H54 (cell line): ENCODE measurements around the gene PHKB.
"Not testable (repeated sequence)": the region's sequence is repeated elsewhere in the genome, so short reads cannot be mapped to it uniquely, and the experiment has no call there.

ENCODE experiments used
- DNase-seq: peaks from one replicate; pipeline ENCODE4 v3.0.0; 2011; ENCODE audit warnings: low spot score, mixed read lengths; ENCODE audit not compliant: insufficient read length
- FAIRE-seq: peaks from 3 replicates; lab custom pipeline; 2011; peaks lifted over from hg19 to GRCh38; lab: Jason Lieb, UNC
- POLR2A ChIP-seq: IDR thresholded peaks from 2 replicates; pipeline ENCODE4 v1.6.1; 2011; ENCODE audit warnings: low read depth, mild to moderate bottlenecking, low read length

Gene PHKB

DNA sequence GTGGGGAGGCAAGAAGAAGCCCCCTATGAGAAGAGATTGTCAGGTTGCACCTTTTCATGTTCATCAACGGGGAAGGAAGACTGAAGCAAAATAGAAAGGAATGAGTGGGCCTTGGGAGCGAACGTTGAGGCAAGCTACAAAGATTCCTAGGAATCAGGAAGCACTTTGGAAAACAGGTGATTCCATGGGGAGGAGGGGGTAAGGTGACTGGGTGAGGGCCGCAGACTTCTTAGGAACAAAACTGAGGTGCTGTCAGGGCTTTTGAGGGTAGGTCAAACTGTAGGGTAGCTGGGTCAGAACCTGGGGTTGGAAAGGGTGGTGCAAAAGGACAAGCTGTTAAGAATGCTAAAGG lies 796 bp upstream of the PHKB start:
- FAIRE-seq (no peak), DNase-seq (no peak)
- TF ChIP-seq POLR2A: no peak

DNA sequence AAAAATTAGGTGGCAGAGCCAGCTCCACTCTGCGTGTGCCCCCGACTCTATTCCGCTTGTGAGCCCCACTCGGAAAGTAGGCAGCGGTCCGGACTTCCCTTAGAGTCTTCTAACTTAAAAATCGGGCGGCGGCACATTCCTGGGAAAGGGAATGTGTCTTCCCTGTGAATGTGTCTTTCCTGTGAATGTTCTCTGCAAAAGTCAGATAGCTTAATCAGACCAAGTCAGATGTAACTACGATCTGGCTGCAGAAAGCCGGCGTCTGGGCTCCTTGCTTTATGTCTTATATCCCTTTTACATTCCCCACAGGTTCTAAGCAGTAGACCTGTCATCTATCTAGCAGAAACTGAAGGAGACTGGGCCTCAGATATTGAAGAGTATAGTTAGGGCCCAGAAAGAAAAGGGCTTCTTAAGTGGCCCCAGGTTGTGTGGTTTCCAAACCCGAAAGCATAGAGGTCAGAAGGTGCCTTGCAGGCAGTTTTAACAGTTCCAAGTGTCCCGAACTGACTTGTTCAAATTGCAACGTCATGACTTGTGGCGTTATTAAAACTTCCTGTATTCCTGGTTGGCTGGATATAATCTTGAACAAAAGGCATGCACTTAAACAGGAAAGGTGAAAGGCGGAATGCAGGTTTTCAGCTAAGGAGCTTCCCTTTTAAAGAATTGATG lies 601 bp downstream of the PHKB start:
- DNase-seq: peak; percentile 16
- FAIRE-seq: peak; percentile 81
- no peak for TF ChIP-seq POLR2A

- no peak for FAIRE-seq
- no peak for DNase-seq
Measured at GRCh38 chr16:47463771-47464624, 2.9 kb downstream of the PHKB start.

GRCh38 chr16:47465919-47466630 lies 4.9 kb downstream of the PHKB start:
- no peak for DNase-seq
- no peak for TF ChIP-seq POLR2A
- FAIRE-seq: no peak

More at GRCh38 chr16:47463771-47464624, 2.9 kb downstream of the PHKB start:
- TF ChIP-seq POLR2A: no peak

GRCh38 chr16:47467501-47467900 lies 6.4 kb downstream of the PHKB start:
- DNase-seq (no peak), FAIRE-seq (peak; percentile 66)
- no peak for TF ChIP-seq POLR2A

DNA sequence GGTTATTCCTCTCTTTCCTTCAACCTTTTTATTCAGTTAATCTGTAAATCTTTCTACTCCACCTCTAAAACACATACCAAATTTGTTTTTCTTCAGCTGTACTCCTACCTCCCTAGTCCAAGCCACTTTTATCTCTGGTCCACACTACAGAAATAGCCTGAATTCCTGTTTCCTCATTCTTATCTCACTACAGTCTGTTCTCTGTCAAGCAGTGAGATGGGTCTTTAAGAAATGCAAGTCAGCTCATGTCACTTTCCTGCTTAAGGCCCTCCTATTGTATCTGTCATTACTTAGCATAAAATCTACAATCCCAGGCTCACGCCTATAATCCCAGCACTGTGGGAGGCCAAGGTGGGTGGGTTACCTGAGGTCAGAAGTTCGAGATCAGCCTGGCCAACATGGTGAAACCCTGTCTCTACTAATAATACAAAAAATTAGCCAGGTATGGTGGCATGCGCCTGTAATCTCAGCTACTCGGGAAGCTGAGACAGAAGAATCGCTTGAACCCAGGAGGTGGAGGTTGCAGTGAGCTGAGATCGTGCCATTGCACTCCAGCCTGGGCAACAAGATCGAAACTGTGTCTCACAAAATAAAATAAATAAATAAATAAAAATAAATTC lies 7.0 kb downstream of the PHKB start:
- FAIRE-seq: not testable (repeated sequence)

DNA sequence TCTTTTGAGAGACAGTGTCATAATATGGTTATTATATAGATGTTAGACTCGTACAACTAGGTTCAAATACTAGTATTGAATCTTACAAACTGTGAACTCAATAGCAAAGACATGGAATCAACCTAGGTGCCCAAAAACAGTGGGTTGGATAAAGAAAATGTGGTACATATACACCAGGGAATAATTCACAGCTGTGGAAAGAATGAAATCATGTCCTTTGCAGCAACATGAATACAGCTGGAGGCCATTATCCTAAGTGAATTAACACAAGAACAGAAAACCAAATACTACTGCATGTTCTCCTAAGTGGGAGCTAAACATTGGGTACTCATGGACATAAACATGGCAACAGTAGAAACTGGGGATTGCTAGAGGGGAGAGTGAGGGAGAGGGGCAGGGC lies 8.1 kb downstream of the PHKB start:
- no peak for TF ChIP-seq POLR2A
- FAIRE-seq: no peak
- no peak for DNase-seq

More for the DNA sequence above, 7.0 kb downstream of the PHKB start:
- not testable (repeated sequence) for DNase-seq

- DNase-seq: no peak
- no peak for FAIRE-seq
- no peak for TF ChIP-seq POLR2A
Measured at GRCh38 chr16:47470211-47470610, 9.1 kb downstream of the PHKB start.

- DNase-seq (no peak), FAIRE-seq (no peak)
- TF ChIP-seq POLR2A: no peak
Measured at GRCh38 chr16:47470810-47471209, 9.7 kb downstream of the PHKB start.

GRCh38 chr16:47473004-47473403 lies 11.9 kb downstream of the PHKB start:
- FAIRE-seq, DNase-seq: not testable (repeated sequence)

DNA sequence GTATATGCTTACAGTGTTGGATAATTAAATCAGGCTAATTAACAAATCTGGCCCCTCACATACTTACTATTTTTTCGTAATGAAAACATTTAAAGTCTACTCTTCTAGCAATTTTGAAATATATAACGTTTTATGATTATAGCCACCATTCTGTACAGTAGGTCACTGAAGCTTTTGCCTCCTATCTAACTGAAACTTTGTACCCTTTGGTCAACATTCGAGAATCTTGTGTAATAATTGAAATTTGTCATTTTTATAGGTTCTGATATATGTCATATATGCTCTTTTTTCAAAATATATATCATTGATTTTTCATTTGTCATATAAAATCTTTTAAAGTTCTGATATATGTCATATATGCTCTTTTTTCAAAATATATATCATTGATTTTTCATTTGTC lies 12.7 kb downstream of the PHKB start:
- FAIRE-seq (no peak), DNase-seq (no peak)
- no peak for TF ChIP-seq POLR2A

DNA sequence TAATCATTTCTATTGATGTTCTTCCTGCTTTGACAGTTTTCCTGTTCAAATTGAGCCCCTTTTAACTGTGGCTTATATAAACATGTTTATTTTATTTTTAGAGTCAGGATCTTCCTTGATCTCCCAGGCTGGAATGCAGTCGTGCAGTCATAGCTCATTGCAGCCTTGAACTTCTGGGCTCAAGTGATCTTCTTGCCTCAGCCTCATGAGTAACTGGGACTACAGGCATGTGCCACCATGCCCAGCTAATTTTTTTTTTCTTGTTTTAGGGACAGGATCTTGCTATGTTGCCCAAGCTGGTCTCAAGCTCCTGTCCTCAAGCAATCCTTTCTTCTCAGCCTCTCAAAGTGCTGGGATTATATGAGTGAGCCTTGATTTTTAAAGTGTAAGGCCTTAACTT lies 14.7 kb downstream of the PHKB start:
- TF ChIP-seq POLR2A: no peak
- no peak for DNase-seq
- no peak for FAIRE-seq

DNA sequence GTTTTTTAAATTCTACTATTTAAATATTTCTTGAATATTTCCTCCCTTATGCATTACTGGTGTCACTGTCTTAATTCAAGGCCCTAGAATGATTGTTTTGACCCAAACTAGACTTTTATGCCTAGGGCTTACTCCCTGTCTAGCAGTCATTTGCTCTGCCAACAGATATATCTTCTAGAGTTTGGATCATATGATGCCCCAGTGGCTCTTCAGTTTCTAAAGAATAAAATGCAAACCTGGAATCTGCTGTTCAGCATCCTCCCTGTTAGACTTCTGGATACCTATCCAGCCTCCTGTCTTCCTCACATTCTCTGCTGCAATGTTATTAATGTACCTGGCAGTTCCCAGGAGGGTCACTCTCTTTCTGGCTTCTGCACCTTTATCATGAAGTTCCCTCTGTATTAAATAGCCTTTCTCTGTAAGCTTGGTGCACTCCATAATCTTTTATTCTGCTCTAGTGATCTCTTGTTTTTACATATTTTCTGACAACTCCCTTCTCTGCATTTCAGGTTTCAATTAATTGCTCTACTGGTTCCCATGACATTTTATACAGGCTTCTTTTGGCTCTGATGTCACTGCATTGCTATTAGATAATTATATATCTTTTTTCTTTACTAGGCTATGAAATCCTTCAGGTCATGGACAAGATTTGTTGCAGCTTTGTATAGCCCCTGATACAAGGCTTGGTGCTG lies 15.7 kb downstream of the PHKB start:
- TF ChIP-seq POLR2A: no peak
- no peak for DNase-seq
- FAIRE-seq: no peak

DNA sequence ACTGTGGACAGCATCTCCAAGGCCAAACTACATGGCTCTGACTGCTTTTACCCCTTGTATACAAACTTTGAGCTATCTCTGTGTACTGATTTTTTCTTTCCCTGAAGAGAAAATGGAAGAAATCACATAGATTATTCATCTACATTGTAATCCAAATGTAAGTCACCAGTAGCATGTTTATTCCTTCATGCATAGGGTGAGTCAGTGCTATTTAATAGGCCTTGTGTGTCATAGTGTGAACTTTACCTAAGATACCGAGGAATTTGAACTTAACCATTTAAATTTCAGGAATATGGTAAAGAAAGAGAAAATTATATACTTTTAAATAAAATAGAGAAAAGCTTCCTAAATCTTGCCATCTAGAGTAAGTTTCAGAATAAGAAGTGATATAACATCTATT lies 16.5 kb downstream of the PHKB start:
- no peak for TF ChIP-seq POLR2A
- DNase-seq (no peak), FAIRE-seq (peak; percentile 38)
